ENCODE data around the gene CSTA. TPM values are rescaled to one million over a fixed set of nuclear protein-coding genes. Genes with fewer than 3 reads are reported as not detected.

The CSTA gene
- total and polyA plus RNA-seq, 2 of the 8 experiments (the other 6 are each of a cell fraction or from before 2014, with no cell fraction given), result not detected

DNA sequence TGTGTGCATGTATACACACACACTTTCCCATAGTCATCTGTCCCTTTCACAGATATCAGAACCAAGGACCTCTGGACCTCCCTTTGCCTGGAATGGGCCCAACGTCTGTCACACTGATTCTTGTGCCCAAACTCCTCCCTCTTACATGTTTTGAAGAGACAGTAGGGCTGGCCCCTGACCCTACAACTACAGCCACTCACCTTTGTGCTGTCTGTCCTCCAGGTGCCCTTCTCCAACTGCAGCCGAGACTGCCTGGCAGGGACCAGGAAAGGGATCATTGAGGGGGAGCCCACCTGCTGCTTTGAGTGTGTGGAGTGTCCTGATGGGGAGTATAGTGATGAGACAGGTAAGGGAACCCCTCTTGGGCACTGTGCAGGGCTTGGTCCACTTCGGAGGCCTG lies 43.2 kb upstream of the CSTA start:
- Histone ChIP-seq H3K9me3 (ENCODE audit: insufficient read depth in 2 of 2, low read depth in 1 of 2, low read length in 1 of 2) (no peaks in the 10 kb centered on the region), H4K5ac (ENCODE audit: insufficient read length, low read depth, low read length) (no peak overlapping the region), H3K18ac (ENCODE audit: extremely low read depth, low read length) (no peak overlapping the region), H2AK5ac (ENCODE audit: low read depth, low read length) (no peak overlapping the region), H3K4me2 (ENCODE audit: insufficient read depth in 1 of 2, low read depth in 2 of 2, low read length in 2 of 2) (no peak overlapping the region), H3K36me3 (ENCODE audit: control insufficient read depth in 2 of 4, insufficient read depth in 4 of 4, low read length in 3 of 4) (no peaks in the 10 kb centered on the region), H3K79me2 (ENCODE audit: control insufficient read depth in 1 of 2, insufficient read depth in 2 of 2, low read length in 2 of 2) (no peaks in the 10 kb centered on the region), H3K23me2 (ENCODE audit: low read depth, low read length) (no peaks in the 10 kb centered on the region), H2AFZ (ENCODE audit: low read length) (no peak overlapping the region), H3K14ac (ENCODE audit: insufficient read length) (no peak overlapping the region), H3K4me1 (replicated peaks in 1 of 4; ENCODE audit: control insufficient read depth in 3 of 4, insufficient read depth in 4 of 4, low read length in 3 of 4) (no peaks in the 10 kb centered on the region), H3K56ac (replicated peaks; ENCODE audit: insufficient read length, low read depth, low read length) (no peak overlapping the region), H3K79me1 (ENCODE audit: low read depth, low read length) (no peaks in the 10 kb centered on the region), H4K91ac (replicated peaks; ENCODE audit: insufficient read length, low read length) (no peak overlapping the region), H2BK120ac (replicated peaks; ENCODE audit: low read depth, low read length) (no peak overlapping the region), H2BK12ac (ENCODE audit: low read depth, low read length) (no peak overlapping the region), H4K8ac (ENCODE audit: extremely low read depth, insufficient read depth, low read length) (no peak overlapping the region), H2BK20ac (ENCODE audit: low read length) (no peak overlapping the region), H3K4me3 (ENCODE audit: extremely low read depth in 1 of 4, insufficient read depth in 2 of 4, low read depth in 3 of 4, low read length in 4 of 4) (no peak overlapping the region), H3K27me3 (replicated peaks in 1 of 4; ENCODE audit: control insufficient read depth in 3 of 4, extremely low read depth in 1 of 4, insufficient read depth in 3 of 4, low read length in 3 of 4) (no peaks in the 10 kb centered on the region), H3K23ac (ENCODE audit: insufficient read length) (no peak overlapping the region), H3K4ac (replicated peaks; ENCODE audit: insufficient read length, low read depth, low read length) (no peak overlapping the region), H2BK5ac (ENCODE audit: low read depth, low read length) (no peak overlapping the region), H3K27ac (ENCODE audit: low read depth, low read length) (no peak overlapping the region), H4K20me1 (replicated peaks in 1 of 2; ENCODE audit: control insufficient read depth in 1 of 2, insufficient read depth in 2 of 2, low read length in 2 of 2) (no peaks in the 10 kb centered on the region), H3K9ac (replicated peaks in 1 of 4; ENCODE audit: extremely low read depth in 1 of 4, low read depth in 3 of 4, low read length in 3 of 4) (no peak overlapping the region), H2BK15ac (ENCODE audit: low read length) (no peak overlapping the region)
- POLR2A ChIA-PET (ENCODE audit: partially characterized antibody), result no interaction called here
- CTCF ChIA-PET (ENCODE audit: partially characterized antibody), result no interaction called here
- 71% methylated on average over 3 of the region's 3 CpGs; no CpG with 5 or more reads in 1 of the 2 experiments for WGBS, 2 experiments (ENCODE audit: extremely low coverage in 1 of 2, insufficient coverage in 1 of 2, insufficient read length in 1 of 2, insufficient replicate concordance in 2 of 2, low coverage in 1 of 2, low lambda C conversion rate in 2 of 2, missing lambda C conversion rate in 1 of 2)
- DNase-seq (ENCODE audit: low read depth in 1 of 2, low spot score in 2 of 2) (no peak), FAIRE-seq (no peak)
- TF ChIP-seq CTCF (IDR thresholded peaks at IDR 0.05; ENCODE audit: control extremely low read depth in 1 of 3, insufficient read depth in 1 of 3, low read depth in 1 of 3, low read length in 3 of 3) (no peak), CBX5 (IDR thresholded peaks at IDR 0.05; ENCODE audit: low read depth, low read length) (no peak), SAP30 (IDR thresholded peaks at IDR 0.05; ENCODE audit: insufficient read depth, insufficient replicate concordance, low read length) (no peak)

All from H1 (cell line).